GM18951 (cell line): ENCODE results near the gene FXR1.

Experiments
- POLR2A ChIP-seq: IDR thresholded peaks from 4 replicates; pipeline ENCODE4 v1.6.1; 2011; ENCODE audit warnings: mild to moderate bottlenecking; ENCODE audit not compliant: insufficient read length, insufficient read depth; ENCODE audit errors: extremely low read depth
- in situ Hi-C: fragments of 300-500 bp; cut with MboI; formaldehyde crosslinking; loops from one replicate; pipeline ENCODE4 v1.12.0; 2022; ENCODE audit warnings: low sequenced_read_pairs, mixed read lengths, inconsistent platforms; ENCODE audit not compliant: unreplicated experiment

FXR1 gene

DNA sequence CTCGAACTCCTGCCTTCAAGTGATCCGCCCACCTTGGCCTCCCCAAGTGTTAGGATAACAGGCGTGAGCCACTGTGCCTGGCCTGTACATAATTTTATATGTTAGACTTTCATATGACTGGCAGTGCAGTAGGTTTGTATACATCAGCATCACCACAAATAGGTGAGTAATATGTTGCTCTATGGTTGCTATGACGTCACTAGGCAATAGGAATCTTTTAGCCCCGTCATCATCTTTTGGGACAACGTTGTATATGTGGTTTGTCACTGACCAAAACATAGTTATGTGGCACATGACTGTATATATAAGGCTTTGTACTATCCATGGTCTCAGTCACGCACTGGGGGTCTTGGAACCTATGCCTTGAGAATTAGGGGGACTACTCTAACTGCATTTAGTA is 94.1 kb downstream of the FXR1 start:
- in situ Hi-C loops: no loop called here
- no peak for TF ChIP-seq POLR2A

DNA sequence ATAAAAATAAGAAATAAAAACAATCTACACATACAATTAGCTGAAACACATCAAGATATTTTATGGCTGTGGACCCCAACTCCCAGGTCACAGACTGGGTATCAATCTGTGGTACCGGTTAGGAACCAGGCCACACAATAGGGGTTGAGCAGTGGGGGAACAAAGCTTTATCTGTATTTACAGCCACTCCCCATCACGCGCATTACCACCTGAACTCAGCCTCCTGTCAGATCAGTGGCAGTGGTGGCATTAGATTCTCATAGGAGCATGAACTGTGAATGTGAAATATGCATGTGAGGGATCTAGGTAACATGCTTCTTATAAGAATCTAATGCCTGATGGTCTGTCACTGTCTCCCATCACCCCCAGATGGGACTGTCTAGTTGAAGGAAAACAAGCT is 94.8 kb downstream of the FXR1 start:
- no peak for TF ChIP-seq POLR2A
- in situ Hi-C loops: no loop called here

DNA sequence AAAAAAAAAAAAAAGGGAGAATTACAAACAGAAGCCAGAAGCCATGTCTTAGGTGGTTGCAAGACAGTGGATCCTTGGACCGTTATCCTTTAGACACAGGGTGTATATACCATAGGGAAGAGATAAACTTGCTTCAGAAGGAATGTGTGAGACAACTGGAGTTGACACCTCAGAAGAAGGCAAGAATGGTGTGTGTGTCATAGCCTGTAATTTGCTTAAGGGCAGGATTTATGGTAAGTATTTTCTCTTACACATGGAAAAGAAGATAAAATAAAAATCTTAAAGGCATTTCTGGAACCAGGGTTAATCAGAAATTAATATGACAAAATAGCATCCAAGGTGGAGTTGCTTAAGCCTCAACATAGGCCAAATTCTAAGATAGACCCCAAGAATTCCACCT is 96.3 kb downstream of the FXR1 start:
- no peak for TF ChIP-seq POLR2A
- in situ Hi-C loops: no loop called here

DNA sequence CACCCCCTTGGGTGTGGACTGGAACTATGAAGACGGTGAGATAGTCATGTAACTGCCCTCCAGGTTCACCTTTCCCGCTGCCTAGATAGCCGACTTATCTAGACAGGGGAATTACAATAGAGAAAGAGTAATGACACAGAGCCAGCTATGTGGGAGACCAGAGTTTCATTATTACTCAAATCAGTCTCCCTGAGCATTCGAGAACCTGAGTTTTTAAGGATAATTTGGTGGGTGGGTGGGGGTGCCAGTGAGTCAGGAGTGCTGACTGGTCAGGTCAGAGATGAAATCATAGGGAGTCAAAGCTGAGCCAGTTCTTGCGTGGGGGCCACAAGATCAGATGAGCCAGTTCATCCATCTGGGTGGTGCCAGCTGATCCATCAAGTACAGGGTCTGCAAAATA is 96.8 kb downstream of the FXR1 start:
- in situ Hi-C loops: no loop called here
- no peak for TF ChIP-seq POLR2A

DNA sequence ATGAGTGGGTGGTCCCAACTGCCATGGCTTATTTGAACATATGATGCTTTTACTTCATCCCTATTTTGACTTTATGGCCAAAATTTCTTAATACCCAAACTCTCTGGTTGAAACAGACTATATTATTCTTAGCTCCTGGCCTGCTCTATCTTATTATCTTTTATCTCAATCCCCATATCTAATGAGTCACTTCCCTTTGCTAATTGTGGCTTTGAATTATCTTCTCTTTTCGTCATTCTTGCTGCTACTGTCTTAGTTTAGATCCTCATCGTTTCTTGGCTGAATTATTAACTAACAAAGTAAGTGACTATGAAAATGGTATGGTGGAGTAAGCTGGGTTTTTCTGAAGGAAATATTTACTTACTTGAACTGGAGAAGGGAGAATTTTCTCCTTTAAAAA is 105.2 kb downstream of the FXR1 start:
- no peak for TF ChIP-seq POLR2A
- in situ Hi-C loops: no loop called here

DNA sequence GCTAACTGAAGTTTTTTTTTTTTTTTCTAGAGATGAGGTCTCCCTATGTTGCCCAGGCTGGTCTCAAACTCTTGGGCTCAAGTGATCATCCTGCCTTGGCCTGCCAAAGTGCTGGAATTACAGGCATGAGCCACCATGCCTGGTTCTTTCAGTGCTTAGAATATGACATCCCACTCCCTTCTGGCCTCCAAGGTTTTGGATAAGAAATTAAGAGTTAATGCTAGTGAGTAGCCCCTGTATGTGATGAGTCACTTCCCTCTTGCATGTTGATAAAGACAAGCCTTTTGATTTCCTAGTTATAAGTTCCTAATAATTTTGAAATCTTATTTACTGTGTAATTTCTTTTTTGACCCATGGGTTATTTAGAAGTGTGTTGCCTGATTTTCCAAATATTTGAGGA is 112.7 kb downstream of the FXR1 start:
- in situ Hi-C loops: no loop called here
- TF ChIP-seq POLR2A: no peak

DNA sequence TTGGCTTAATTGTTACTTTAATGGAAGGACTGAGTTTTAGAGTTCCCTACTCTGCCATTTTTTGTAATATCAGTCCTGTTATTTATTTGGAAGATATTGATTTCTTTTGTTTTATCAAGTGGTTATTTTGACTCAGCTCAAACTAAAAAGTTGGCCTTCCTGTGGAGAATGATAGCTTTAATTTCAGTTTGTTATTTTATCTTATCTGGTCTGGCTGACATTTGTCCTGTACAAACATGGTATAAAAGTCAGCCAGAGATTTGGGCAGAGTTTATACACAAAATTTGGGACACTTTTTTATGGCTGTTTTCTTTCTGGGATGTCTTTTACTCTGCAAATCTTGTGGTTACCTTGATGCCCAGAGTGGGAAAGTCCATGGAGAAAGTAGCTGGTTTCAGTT is 118.5 kb downstream of the FXR1 start:
- in situ Hi-C loops: no loop called here
- TF ChIP-seq POLR2A: no peak
